HepG2 (cell line): ENCODE results near the gene TMEM167A. TPM values are rescaled to one million over a fixed set of nuclear protein-coding genes. Genes with fewer than 3 reads are reported as not detected.

Experiments used
- ATAC-seq: fragments of 200-7000 bp; cut with Tn5 transposase; 3 replicates; pipeline ENCODE4 v1.9.1; 2020; ENCODE audit warnings: mild to moderate bottlenecking, moderate library complexity
- BruUV-seq: library from RNA; stranded (reverse); fragments of 400-500 nt; replicated peaks from 2 replicates; lab custom pipeline; 2021; lab: Mats Ljungman, UMichigan
- CTCF ChIA-PET: fragments of 300-600 bp; formaldehyde crosslinking; extraction: SDS; loops from one replicate; lab custom pipeline; 2021; ENCODE audit warnings: low total read pairs, inconsistent platforms, low intra/inter-chr PET ratio; lab: Yijun Ruan, JAX
- POLR2A ChIA-PET: fragments of 350-600 bp; sonication (Branson Sonifier 250); formaldehyde crosslinking; loops from one replicate; lab custom pipeline; 2020; ENCODE audit warnings: antibody characterized with exemption, inconsistent platforms; lab: Yijun Ruan, JAX
- DNase-seq: peaks from one replicate; pipeline ENCODE4 v3.0.0-alpha.2; 2015; ENCODE audit warnings: low spot score
- FAIRE-seq: peaks from 3 replicates; lab custom pipeline; 2011; peaks lifted over from hg19 to GRCh38; lab: Jason Lieb, UNC
- H2AFZ ChIP-seq: one replicate; pipeline ENCODE4 v1.6.1; 2011; ENCODE audit warnings: low read length, inconsistent platforms
- H3K27ac ChIP-seq: fragments of 300-600 bp; 3 replicates; pipeline ENCODE4 v1.8.0; 2011; ENCODE audit warnings: mixed run types, mild to moderate bottlenecking, mixed read lengths, low read length, inconsistent platforms; ENCODE audit not compliant: insufficient read depth; ENCODE audit errors: extremely low read length
- H3K27me3 ChIP-seq, 2 experiments: fragments of 200-600 bp in 1 of 2; 2 replicates in 1 of 2; 3 replicates in 1 of 2; pipeline versions ENCODE4 v1.6.0 to v1.8.0; 2011; ENCODE audit warnings: low read length in 2 of 2, mild to moderate bottlenecking in 2 of 2, moderate library complexity in 2 of 2, inconsistent platforms in 1 of 2; ENCODE audit not compliant: insufficient read depth in 2 of 2, control insufficient read depth in 1 of 2
- H3K36me3 ChIP-seq, 2 experiments: fragments of 200-600 bp in 1 of 2; replicated peaks in 1 of 2; 2 replicates in 1 of 2; 3 replicates in 1 of 2; pipeline versions ENCODE4 v1.5.1 to v1.8.0; 2011; ENCODE audit warnings: low read length in 2 of 2, inconsistent platforms in 1 of 2; ENCODE audit not compliant: insufficient read depth in 2 of 2, control insufficient read depth in 1 of 2
- H3K4me1 ChIP-seq: 2 replicates; pipeline ENCODE4 v1.5.1; 2012; ENCODE audit warnings: low read length, inconsistent platforms; ENCODE audit not compliant: insufficient read depth
- H3K4me2 ChIP-seq: 2 replicates; pipeline ENCODE4 v1.6.0; 2011; ENCODE audit warnings: low read depth, low read length, inconsistent platforms
- H3K4me3 ChIP-seq, 3 experiments: fragments of 200-600 bp in 1 of 3; sonication (generic), shearing (Covaris generic) in 1 of 3; replicated peaks in 1 of 3; 2 replicates each; pipeline ENCODE4 v1.5.1; 2011 to 2016; ENCODE audit warnings: low read length in 3 of 3, inconsistent platforms in 2 of 3, low read depth in 2 of 3, mild to moderate bottlenecking in 2 of 3, control low read depth in 1 of 3, mixed read lengths in 1 of 3; ENCODE audit not compliant: insufficient read depth in 1 of 3
- H3K79me2 ChIP-seq: one replicate; pipeline ENCODE4 v1.6.1; 2011; ENCODE audit warnings: low read length, inconsistent platforms; ENCODE audit not compliant: insufficient read depth
- H3K9ac ChIP-seq: 2 replicates; pipeline ENCODE4 v1.6.0; 2011; ENCODE audit warnings: mild to moderate bottlenecking, low read depth, low read length, inconsistent platforms; ENCODE audit not compliant: insufficient read depth
- H3K9me3 ChIP-seq: 2 replicates; pipeline ENCODE4 v1.5.1; 2012; ENCODE audit warnings: mild to moderate bottlenecking, low read length
- H4K20me1 ChIP-seq: 2 replicates; pipeline ENCODE4 v1.6.0; 2011; ENCODE audit warnings: inconsistent platforms, mild to moderate bottlenecking, low read length, moderate library complexity; ENCODE audit not compliant: insufficient read depth
- AGO1 ChIP-seq: fragments of 200-400 bp; formaldehyde crosslinking; IDR thresholded peaks from 2 replicates; pipeline ENCODE4 v1.6.1; 2017; ENCODE audit warnings: mild to moderate bottlenecking, low read depth, low read length, moderate library complexity; ENCODE audit not compliant: poor library complexity, severe bottlenecking
- CERS6 ChIP-seq: sonication (generic); formaldehyde crosslinking; IDR thresholded peaks from 2 replicates; pipeline ENCODE4 v1.5.0; 2020; ENCODE audit warnings: missing genetic modification reagents
- HNRNPUL1 ChIP-seq: fragments of 200-400 bp; formaldehyde crosslinking; IDR thresholded peaks from 2 replicates; pipeline ENCODE4 v1.6.1; 2017; ENCODE audit warnings: low read depth, mild to moderate bottlenecking, low read length, moderate library complexity
- KDM5B ChIP-seq: sonication (generic); formaldehyde crosslinking; IDR thresholded peaks from 2 replicates; pipeline ENCODE4 v1.4.0; 2020; ENCODE audit warnings: missing genetic modification reagents, mild to moderate bottlenecking, borderline replicate concordance
- SIN3B ChIP-seq: fragments of 150-350 bp; IDR thresholded peaks from 2 replicates; pipeline ENCODE4 v1.6.1; 2014; ENCODE audit warnings: low read length
- ZFP41 ChIP-seq: sonication (generic); formaldehyde crosslinking; IDR thresholded peaks from 2 replicates; pipeline ENCODE4 v1.4.0; 2020; ENCODE audit warnings: mild to moderate bottlenecking, missing genetic modification reagents, borderline replicate concordance
- ZNF282 ChIP-seq: fragments of 450-650 bp; IDR thresholded peaks from 2 replicates; pipeline ENCODE4 v1.6.1; 2018; ENCODE audit not compliant: partially characterized antibody
- ZUFSP ChIP-seq: sonication (generic); formaldehyde crosslinking; IDR thresholded peaks from 2 replicates; pipeline ENCODE4 v1.9.0; 2021; ENCODE audit warnings: missing genetic modification reagents, mild to moderate bottlenecking, borderline replicate concordance
- WGBS: methylation state at CpG from one replicate; pipeline ENCODE4 v1.1.6; 2017; ENCODE audit warnings: low lambda C conversion rate; 5-methylcytosine and 5-hydroxymethylcytosine counted together
- in situ Hi-C: cut with HindIII; loops from 2 replicates; pipeline ENCODE4 v1.10.0; 2017; ENCODE audit warnings: low pct_unique_long_range_greater_than_20kb; ENCODE audit not compliant: extremely low pct_ligation_motif_present
- intact Hi-C: fragments of 100-400 bp; cut with micrococcal nuclease; formaldehyde crosslinking; loops from one replicate; pipeline ENCODE4 v1.10.0; 2022; ENCODE audit not compliant: unreplicated experiment
- polyA plus RNA-seq, 8 experiments: library from polyadenylated mRNA; depleted of rRNA in 3 of 8; stranded (reverse) in 7 of 8; unstranded in 1 of 8; fragments of >200 nt; fragmentation: Illumina TruSeq in 4 of 8; extraction: Trizol in 4 of 8; gene quantifications; 2 replicates each; pipeline versions ENCODE4 v1.2.1 to v1.2.3, GENCODE V29; 2011 to 2016; ENCODE audit warnings: low read depth in 4 of 8, missing spikeins in 1 of 8, mixed read lengths in 1 of 8; ENCODE audit not compliant: insufficient read depth in 1 of 8
- total RNA-seq, 5 experiments: library from RNA; depleted of rRNA; stranded (reverse); fragments of >200 nt; fragmentation: Illumina TruSeq; extraction: Trizol; gene quantifications; 2 replicates each; pipeline ENCODE4 v1.2.3, GENCODE V29; 2016; ENCODE audit warnings: low read depth in 1 of 5

The TMEM167A gene
- total and polyA plus RNA-seq, 2 of the 13 experiments (the other 11 are each of a cell fraction or from before 2014, with no cell fraction given), result 47.0 to 78.7 TPM

GRCh38 chr5:83022334-83022733 lies 54.9 kb downstream of the TMEM167A start:
- H2AFZ ChIP-seq, result no peak overlapping the region
- no TSS peak for BruUV-seq
- H3K4me2 ChIP-seq, result no peak overlapping the region
- intact Hi-C loops, result no loop called here
- peaks cover 0 to 5% of the 10 kb centered on the region in 2 experiments; a peak in 2 of 5 replicates for H3K27me3 ChIP-seq
- no peak for FAIRE-seq
- in situ Hi-C loops, result no loop called here
- TF ChIP-seq HNRNPUL1 (no peak), ZFP41 (CRISPR knock-in tag) (no peak), AGO1 (no peak), ZUFSP (CRISPR knock-in tag) (no peak), CERS6 (CRISPR knock-in tag) (no peak), ZNF282 (no peak), KDM5B (no peak), SIN3B (no peak)
- TF ChIP-seq, all 625 proteins: peak for 0
- Histone ChIP-seq H3K9ac (no peak overlapping the region), H3K79me2 (no peaks in the 10 kb centered on the region), H3K4me1 (no peaks in the 10 kb centered on the region; the same call in 1 of the 2 replicates), H3K36me3 (no peaks in the 10 kb centered on the region), H3K4me3 (no peak overlapping the region), H4K20me1 (no peaks in the 10 kb centered on the region), H3K27ac (no peak overlapping the region), H3K9me3 (no peaks in the 10 kb centered on the region)
- DNase-seq (no peak), ATAC-seq (no peak)
- ChIA-PET CTCF (no interaction called here), POLR2A (no interaction called here)
- WGBS, result 74% methylated on average over 4 of the region's 4 CpGs
